Bronchial epithelial cell (primary cell): ENCODE measurements around the gene CBY1. TPM values are rescaled to one million over a fixed set of nuclear protein-coding genes. Genes with fewer than 3 reads are reported as not detected.

Experiments
- DNase-seq: peaks from one replicate; pipeline ENCODE4 v3.0.0-alpha.2; 2010; ENCODE audit warnings: low read depth
- FAIRE-seq: peaks from 2 replicates; lab custom pipeline; 2011; peaks lifted over from hg19 to GRCh38; lab: Jason Lieb, UNC
- H3K27me3 ChIP-seq: 2 replicates; pipeline ENCODE4 v1.5.1; 2011; ENCODE audit warnings: low read length; ENCODE audit not compliant: control insufficient read depth, insufficient read depth
- H3K36me3 ChIP-seq: 2 replicates; pipeline ENCODE4 v1.5.1; 2011; ENCODE audit warnings: low read length; ENCODE audit not compliant: control insufficient read depth, insufficient read depth
- H3K4me3 ChIP-seq: 2 replicates; pipeline ENCODE4 v1.5.1; 2011; ENCODE audit warnings: mild to moderate bottlenecking, low read depth, low read length, control low read depth
- CTCF ChIP-seq: IDR thresholded peaks from 2 replicates; pipeline ENCODE4 v1.5.1; 2011; ENCODE audit warnings: mild to moderate bottlenecking, moderate library complexity, low read length, control low read depth, inconsistent platforms; ENCODE audit not compliant: insufficient read depth, severe bottlenecking
- total RNA-seq: library from RNA; depleted of rRNA; stranded (reverse); fragments of >200 nt; gene quantifications from 2 replicates; pipeline ENCODE4 v1.2.1, GENCODE V29; 2014

CBY1 gene
- total RNA-seq, 1 donor from 2014 or later, result 16.1 TPM

- FAIRE-seq (no peak), DNase-seq (no peak)
- Histone ChIP-seq H3K4me3 (no peak overlapping the region), H3K36me3 (no peaks in the 10 kb centered on the region), H3K27me3 (no peaks in the 10 kb centered on the region)
- no peak for TF ChIP-seq CTCF
These were observed 2.7 kb upstream of the CBY1 start for GRCh38 chr22:38653741-38654140.

- H3K36me3 ChIP-seq, result no peaks in the 10 kb centered on the region
- no peak for TF ChIP-seq CTCF
- FAIRE-seq (no peak), DNase-seq (no peak)
- no peaks in the 10 kb centered on the region for H3K27me3 ChIP-seq
- H3K4me3 ChIP-seq, result peak overlapping the region; percentile 90
These were observed 751 bp upstream of the CBY1 start for GRCh38 chr22:38655519-38656255.

GRCh38 chr22:38657045-38657909, 839 bp downstream of the CBY1 start:
- no peak for FAIRE-seq
- DNase-seq, result peak; percentile 31
- H3K27me3 ChIP-seq, result no peaks in the 10 kb centered on the region
- no peak for TF ChIP-seq CTCF
- no peaks in the 10 kb centered on the region for H3K36me3 ChIP-seq
- peak overlapping the region; percentile 90 for H3K4me3 ChIP-seq

- Histone ChIP-seq H3K36me3 (peaks cover 6% of the 10 kb centered on the region), H3K4me3 (no peak overlapping the region), H3K27me3 (no peaks in the 10 kb centered on the region)
- no peak for DNase-seq
- TF ChIP-seq CTCF, result no peak
- FAIRE-seq, result no peak
These were observed 18.4 kb downstream of the CBY1 start for GRCh38 chr22:38674888-38675287.

GRCh38 chr22:38675833-38676232, 19.4 kb downstream of the CBY1 start:
- FAIRE-seq, result peak; percentile 96
- DNase-seq, result no peak

More at GRCh38 chr22:38675833-38676232, 19.4 kb downstream of the CBY1 start:
- no peak for TF ChIP-seq CTCF
- H3K4me3 ChIP-seq, result no peak overlapping the region
- H3K36me3 ChIP-seq, result peaks cover 4% of the 10 kb centered on the region
- no peaks in the 10 kb centered on the region for H3K27me3 ChIP-seq
